B cell (primary cell): ENCODE data around the gene DIPK1A. TPM values are rescaled to one million over a fixed set of nuclear protein-coding genes. Genes with fewer than 3 reads are reported as not detected.

Experiments used
- ATAC-seq: fragments of 200-7000 bp; cut with Tn5 transposase; one replicate; pipeline ENCODE4 v1.10.0; 2021; ENCODE audit warnings: low read depth, mild to moderate bottlenecking, moderate number of reproducible peaks, moderate library complexity
- CTCF ChIA-PET: fragments of 350-600 bp; sonication (Branson Sonifier 250); formaldehyde crosslinking; loops from one replicate; lab custom pipeline; 2021; ENCODE audit warnings: antibody characterized with exemption, inconsistent platforms; lab: Charles Lee
- POLR2A ChIA-PET: fragments of 350-600 bp; sonication (Branson Sonifier 250); formaldehyde crosslinking; loops from one replicate; lab custom pipeline; 2021; ENCODE audit warnings: antibody characterized with exemption; lab: Charles Lee
- DNase-seq: peaks from one replicate; pipeline ENCODE4 v3.0.0; 2013
- H2AFZ ChIP-seq: 2 replicates; pipeline ENCODE4 v1.6.1; 2012; ENCODE audit warnings: mild to moderate bottlenecking, low read depth, low read length; ENCODE audit not compliant: insufficient read depth, poor library complexity, severe bottlenecking
- H3K27ac ChIP-seq, 2 donors: 1 replicate in 1 of 2; 2 replicates in 1 of 2; pipeline ENCODE4 v1.5.1; 2012 to 2013; ENCODE audit warnings: low read length in 2 of 2, mild to moderate bottlenecking in 2 of 2, moderate library complexity in 1 of 2
- H3K27me3 ChIP-seq, 4 experiments: fragments of 200-600 bp in 1 of 4; sonication (generic) in 1 of 4; replicated peaks in 1 of 4; 1 replicate in 2 of 4; 2 replicates in 2 of 4; pipeline versions ENCODE4 v1.6.1 to v1.7.0; 2013 to 2016; ENCODE audit warnings: low read length in 3 of 4, mild to moderate bottlenecking in 2 of 4, mixed read lengths in 1 of 4, moderate library complexity in 1 of 4; ENCODE audit not compliant: insufficient read depth in 4 of 4, control insufficient read depth in 3 of 4; ENCODE audit errors: control extremely low read depth in 1 of 4
- H3K36me3 ChIP-seq, 2 experiments: replicated peaks in 1 of 2; 1 replicate in 1 of 2; 2 replicates in 1 of 2; pipeline versions ENCODE4 v1.6.1 to v1.7.1; 2013; ENCODE audit warnings: low read length in 1 of 2; ENCODE audit not compliant: insufficient read depth in 2 of 2, control insufficient read depth in 1 of 2; ENCODE audit errors: control extremely low read depth in 1 of 2, extremely low read depth in 1 of 2
- H3K4me1 ChIP-seq, 2 donors: fragments of 200-600 bp in 1 of 2; sonication (generic) in 1 of 2; 1 replicate in 1 of 2; 2 replicates in 1 of 2; pipeline versions ENCODE4 v1.5.1 to v1.6.1; 2013 to 2017; ENCODE audit warnings: low read length in 2 of 2; ENCODE audit not compliant: control insufficient read depth in 2 of 2, insufficient read depth in 2 of 2
- H3K4me2 ChIP-seq: replicated peaks from 2 replicates; pipeline ENCODE3; 2012; ENCODE audit warnings: mild to moderate bottlenecking, low read depth, low read length; ENCODE audit not compliant: poor library complexity, severe bottlenecking
- H3K4me3 ChIP-seq, 5 experiments: fragments of 200-600 bp in 1 of 5; sonication (generic) in 1 of 5; 1 replicate in 3 of 5; 2 replicates in 2 of 5; pipeline versions ENCODE4 v1.5.1 to v1.7.0; 2011 to 2016; ENCODE audit warnings: low read length in 4 of 5, mild to moderate bottlenecking in 4 of 5, low read depth in 2 of 5, control low read depth in 1 of 5, moderate library complexity in 1 of 5; ENCODE audit not compliant: insufficient read depth in 1 of 5; ENCODE audit errors: control extremely low read depth in 1 of 5, extremely low read depth in 1 of 5
- H3K79me2 ChIP-seq: fragments of 200-600 bp; sonication (generic); one replicate; pipeline ENCODE4 v1.6.0; 2016; ENCODE audit warnings: low read length; ENCODE audit not compliant: control insufficient read depth, insufficient read depth
- H3K9ac ChIP-seq: fragments of 200-600 bp; sonication (generic); 2 replicates; pipeline ENCODE4 v1.6.1; 2017; ENCODE audit warnings: mild to moderate bottlenecking, low read length, moderate library complexity
- H3K9me3 ChIP-seq, 3 donors: one replicate each; pipeline versions ENCODE4 v1.6.1 to v1.7.1; 2013; ENCODE audit warnings: low read length in 2 of 3; ENCODE audit not compliant: control insufficient read depth in 2 of 3, insufficient read depth in 1 of 3; ENCODE audit errors: control extremely low read depth in 1 of 3
- H4K20me1 ChIP-seq: 2 replicates; pipeline ENCODE4 v1.6.0; 2012; ENCODE audit warnings: mild to moderate bottlenecking, low read length; ENCODE audit not compliant: insufficient read depth, control insufficient read depth, poor library complexity, severe bottlenecking
- H3K27ac Mint-ChIP-seq: one replicate; pipeline ENCODE4 v1.8.0; 2021; ENCODE audit warnings: mixed read lengths
- H3K27me3 Mint-ChIP-seq: one replicate; pipeline ENCODE4 v1.8.0; 2021; ENCODE audit warnings: mixed read lengths
- H3K4me1 Mint-ChIP-seq: one replicate; pipeline ENCODE4 v1.8.0; 2021; ENCODE audit warnings: mixed read lengths
- H3K4me3 Mint-ChIP-seq: one replicate; pipeline ENCODE4 v1.8.0; 2021; ENCODE audit warnings: mixed read lengths
- H3K9me3 Mint-ChIP-seq: one replicate; pipeline ENCODE4 v1.8.0; 2022; ENCODE audit warnings: mixed read lengths; ENCODE audit not compliant: insufficient read depth
- CTCF ChIP-seq: fragments of 200-600 bp; IDR thresholded peaks from one replicate; pipeline ENCODE4 v1.8.0; 2022; ENCODE audit warnings: antibody characterized with exemption, mild to moderate bottlenecking
- EZH2 ChIP-seq: IDR thresholded peaks from 2 replicates; pipeline ENCODE4 v1.6.1; 2012; ENCODE audit warnings: borderline replicate concordance, low read depth, mild to moderate bottlenecking, moderate library complexity, low read length; ENCODE audit not compliant: insufficient read depth, poor library complexity, severe bottlenecking
- WGBS: methylation state at CpG from one replicate; pipeline ENCODE4 v1.1.5; 2013; ENCODE audit warnings: missing lambda C conversion rate; ENCODE audit not compliant: insufficient coverage; 5-methylcytosine and 5-hydroxymethylcytosine counted together
- intact Hi-C: fragments of 100-400 bp; cut with micrococcal nuclease; formaldehyde crosslinking; loops from one replicate; pipeline ENCODE4 v1.10.0; 2022
- polyA plus RNA-seq: library from polyadenylated mRNA; depleted of rRNA; stranded (reverse); fragments of >200 nt; gene quantifications from 2 replicates; pipeline ENCODE4 v1.2.3, GENCODE V29; 2012
- total RNA-seq, 2 donors: library from RNA; stranded (reverse); fragments of 120-200 nt in 1 of 2; gene quantifications; 1 replicate in 1 of 2; 2 replicates in 1 of 2; pipeline versions ENCODE4 v1.2.3 to v1.2.4, GENCODE V29; 2013 to 2022

The DIPK1A gene
- total and polyA plus RNA-seq, 2 donors (not counting 1 experiment from before 2014, with no cell fraction given): 10.7 to 22.7 TPM

- no peaks in the 10 kb centered on the region for H3K27me3 Mint-ChIP-seq
- Histone ChIP-seq H3K9ac (no peak overlapping the region), H4K20me1 (peaks cover 21% of the 10 kb centered on the region), H3K36me3 (peaks cover 6 to 12% of the 10 kb centered on the region in 2 experiments), H3K27me3 (no peaks in the 10 kb centered on the region), H3K79me2 (peaks cover 71% of the 10 kb centered on the region), H3K4me1 (peaks cover 9 to 15% of the 10 kb centered on the region in 2 donors), H2AFZ (no peak overlapping the region), H3K4me2 (no peak overlapping the region), H3K4me3 (no peak overlapping the region), H3K27ac (no peak overlapping the region), H3K9me3 (peaks cover 0 to 1% (median 0%) of the 10 kb centered on the region in 3 donors)
- no peaks in the 10 kb centered on the region for H3K9me3 Mint-ChIP-seq
- intact Hi-C loops: no loop called here
- no peak for ATAC-seq
- no peak for TF ChIP-seq CTCF
- no peak for TF ChIP-seq EZH2
- peak overlapping the region; percentile 33 for H3K27ac Mint-ChIP-seq
- WGBS: 100% methylated on average over 2 of the region's 2 CpGs
- POLR2A ChIA-PET: no interaction called here
- H3K4me1 Mint-ChIP-seq: peaks cover 51% of the 10 kb centered on the region
- CTCF ChIA-PET: no interaction called here
- H3K4me3 Mint-ChIP-seq: no peak overlapping the region
- no peak for DNase-seq
Observed at GRCh38 chr1:92907949-92908684, 53.1 kb downstream of the DIPK1A start.

- intact Hi-C loops: no loop called here
- ATAC-seq (no peak), DNase-seq (no peak)
- H3K4me3 Mint-ChIP-seq: no peak overlapping the region
- Histone ChIP-seq H3K4me3 (no peak overlapping the region), H2AFZ (no peak overlapping the region), H3K9ac (no peak overlapping the region), H3K4me1 (peaks cover 4 to 6% of the 10 kb centered on the region in 2 donors), H3K9me3 (peaks cover 1 to 14% (median 3%) of the 10 kb centered on the region in 3 donors), H3K36me3 (peaks cover 4 to 16% of the 10 kb centered on the region in 2 experiments), H4K20me1 (peaks cover 20% of the 10 kb centered on the region), H3K4me2 (no peak overlapping the region), H3K27ac (peak overlapping the region in 1 of 2 donors; percentile 42), H3K27me3 (no peaks in the 10 kb centered on the region), H3K79me2 (peaks cover 77% of the 10 kb centered on the region)
- H3K27ac Mint-ChIP-seq: no peak overlapping the region
- H3K4me1 Mint-ChIP-seq: peaks cover 44% of the 10 kb centered on the region
- ChIA-PET POLR2A (no interaction called here), CTCF (interaction anchor here (0.7 to 3.5 kb wide), 4 partner anchors 33 to 175 kb away, joined by 3 to 21 read pairs (median 4); no protein-coding TSS in a partner anchor)
- H3K9me3 Mint-ChIP-seq: peaks cover 12% of the 10 kb centered on the region
- TF ChIP-seq CTCF (no peak), EZH2 (no peak)
- no CpG with 5 or more reads among the region's 1 CpG for WGBS
- no peaks in the 10 kb centered on the region for H3K27me3 Mint-ChIP-seq
Observed at GRCh38 chr1:92903765-92904164, 57.5 kb downstream of the DIPK1A start.
